Measurements from ENCODE around the gene TMEM256. TPM values are rescaled to one million over a fixed set of nuclear protein-coding genes. Genes with fewer than 3 reads are reported as not detected.
"Not testable (repeated sequence)": the region's sequence is repeated elsewhere in the genome, so short reads cannot be mapped to it uniquely, and the experiment has no call there.

TMEM256 gene
- total RNA-seq, 1 donor from 2014 or later = 67.8 TPM

- H3K27me3 ChIP-seq (ENCODE audit: low read depth) = peaks cover 21% of the 10 kb centered on the region
- H3K36me3 ChIP-seq = no peaks in the 10 kb centered on the region
- H3K4me1 ChIP-seq = no peaks in the 10 kb centered on the region
- DNase-seq = no peak
- no peaks in the 10 kb centered on the region for H3K9me3 ChIP-seq (replicated peaks)
- no peak overlapping the region for H3K27ac ChIP-seq (replicated peaks)
- intact Hi-C loops (cut with micrococcal nuclease) = no loop called here
- H3K4me3 ChIP-seq = no peak overlapping the region
- no peak for TF ChIP-seq CTCF (IDR thresholded peaks at IDR 0.05; ENCODE audit: borderline replicate concordance)
Observed at GRCh38 chr17:7369825-7370224, 34.1 kb downstream of the TMEM256 start.

GRCh38 chr17:7368599-7368994 lies 35.3 kb downstream of the TMEM256 start:
- DNase-seq; intact Hi-C loops (cut with micrococcal nuclease); H3K27ac ChIP-seq (replicated peaks); H3K36me3 ChIP-seq; H3K9me3 ChIP-seq (replicated peaks); H3K4me3 ChIP-seq; H3K4me1 ChIP-seq: not testable (repeated sequence)
- H3K27me3 ChIP-seq (ENCODE audit: low read depth) = peaks cover 21% of the 10 kb centered on the region

GRCh38 chr17:7367918-7368598 lies 35.8 kb downstream of the TMEM256 start:
- intact Hi-C loops (cut with micrococcal nuclease) = no loop called here
- H3K36me3 ChIP-seq = no peaks in the 10 kb centered on the region
- no peak overlapping the region for H3K27ac ChIP-seq (replicated peaks)
- H3K27me3 ChIP-seq (ENCODE audit: low read depth) = peaks cover 21% of the 10 kb centered on the region
- TF ChIP-seq CTCF (IDR thresholded peaks at IDR 0.05; ENCODE audit: borderline replicate concordance) = no peak
- no peaks in the 10 kb centered on the region for H3K4me1 ChIP-seq
- no peaks in the 10 kb centered on the region for H3K9me3 ChIP-seq (replicated peaks)
- no peak for DNase-seq
- no peak overlapping the region for H3K4me3 ChIP-seq

GRCh38 chr17:7367083-7367482 lies 36.8 kb downstream of the TMEM256 start:
- no peak for DNase-seq
- intact Hi-C loops (cut with micrococcal nuclease) = no loop called here
- no peak overlapping the region for H3K4me3 ChIP-seq
- H3K4me1 ChIP-seq = no peaks in the 10 kb centered on the region
- H3K27me3 ChIP-seq (ENCODE audit: low read depth) = peaks cover 21% of the 10 kb centered on the region
- H3K36me3 ChIP-seq = no peaks in the 10 kb centered on the region
- H3K27ac ChIP-seq (replicated peaks) = no peak overlapping the region
- no peak for TF ChIP-seq CTCF (IDR thresholded peaks at IDR 0.05; ENCODE audit: borderline replicate concordance)
- no peaks in the 10 kb centered on the region for H3K9me3 ChIP-seq (replicated peaks)

GRCh38 chr17:7365963-7366362 lies 37.9 kb downstream of the TMEM256 start:
- H3K36me3 ChIP-seq; H3K27ac ChIP-seq (replicated peaks); H3K9me3 ChIP-seq (replicated peaks); H3K4me1 ChIP-seq; H3K4me3 ChIP-seq; DNase-seq; intact Hi-C loops (cut with micrococcal nuclease): not testable (repeated sequence)
- H3K27me3 ChIP-seq (ENCODE audit: low read depth) = peaks cover 21% of the 10 kb centered on the region

- no peak overlapping the region for H3K4me3 ChIP-seq
- H3K9me3 ChIP-seq (replicated peaks) = no peaks in the 10 kb centered on the region
- no peak overlapping the region for H3K27ac ChIP-seq (replicated peaks)
- H3K4me1 ChIP-seq = no peaks in the 10 kb centered on the region
- intact Hi-C loops (cut with micrococcal nuclease) = no loop called here
- TF ChIP-seq CTCF (IDR thresholded peaks at IDR 0.05; ENCODE audit: borderline replicate concordance) = no peak
- DNase-seq = no peak
- H3K36me3 ChIP-seq = no peaks in the 10 kb centered on the region
- peaks cover 6% of the 10 kb centered on the region for H3K27me3 ChIP-seq (ENCODE audit: low read depth)
Observed at GRCh38 chr17:7363311-7363710, 40.6 kb downstream of the TMEM256 start.
